IMR-90 (cell line): ENCODE measurements around the gene CXorf65. TPM values are rescaled to one million over a fixed set of nuclear protein-coding genes. Genes with fewer than 3 reads are reported as not detected.

Source experiments
- ATAC-seq: fragments of 200-7000 bp; cut with Tn5 transposase; 2 replicates; pipeline ENCODE4 v1.9.1; 2020; ENCODE audit warnings: low read depth, mild to moderate bottlenecking, moderate library complexity
- BruUV-seq: library from RNA; stranded (reverse); fragments of 400-500 nt; replicated peaks from 2 replicates; lab custom pipeline; 2021; lab: Mats Ljungman, UMichigan
- CTCF ChIA-PET: fragments of 300-600 bp; formaldehyde crosslinking; extraction: SDS; loops from one replicate; lab custom pipeline; 2021; ENCODE audit warnings: antibody characterized with exemption; lab: Yijun Ruan, JAX
- POLR2A ChIA-PET: fragments of 300-600 bp; sonication (Branson Sonifier 250); formaldehyde crosslinking; loops from one replicate; lab custom pipeline; 2022; ENCODE audit warnings: antibody characterized with exemption; ENCODE audit not compliant: unreplicated experiment; lab: Charles Lee
- DNase-seq: peaks from one replicate; pipeline ENCODE4 v3.0.0; 2013
- H2AFZ ChIP-seq: replicated peaks from 2 replicates; pipeline ENCODE3; 2013; ENCODE audit warnings: low read length, mild to moderate bottlenecking; ENCODE audit not compliant: poor library complexity
- H2AK5ac ChIP-seq: 2 replicates; pipeline ENCODE4 v1.6.1; 2013; ENCODE audit warnings: low read depth, low read length, inconsistent platforms
- H2AK9ac ChIP-seq: replicated peaks from 2 replicates; pipeline ENCODE3; 2013; ENCODE audit warnings: mild to moderate bottlenecking, low read depth, low read length, moderate library complexity; ENCODE audit not compliant: poor library complexity
- H2BK120ac ChIP-seq: 2 replicates; pipeline ENCODE4 v1.6.1; 2013; ENCODE audit warnings: low read depth, low read length, inconsistent platforms
- H2BK15ac ChIP-seq: 3 replicates; pipeline ENCODE4 v1.6.1; 2013; ENCODE audit warnings: low read depth, low read length, inconsistent platforms
- H2BK20ac ChIP-seq: 2 replicates; pipeline ENCODE4 v1.6.1; 2013; ENCODE audit warnings: low read depth, mild to moderate bottlenecking, inconsistent platforms, low read length, moderate library complexity
- H2BK5ac ChIP-seq: 2 replicates; pipeline ENCODE4 v1.6.1; 2013; ENCODE audit warnings: mild to moderate bottlenecking, low read depth, low read length, inconsistent platforms; ENCODE audit not compliant: poor library complexity, severe bottlenecking
- H3K14ac ChIP-seq: replicated peaks from 2 replicates; pipeline ENCODE4 v1.6.1; 2013; ENCODE audit warnings: low read depth, low read length, inconsistent platforms
- H3K18ac ChIP-seq: 2 replicates; pipeline ENCODE4 v1.6.1; 2013; ENCODE audit warnings: low read depth, low read length, control low read depth
- H3K23ac ChIP-seq: 2 replicates; pipeline ENCODE4 v1.6.1; 2013; ENCODE audit warnings: low read depth, low read length, inconsistent platforms
- H3K27ac ChIP-seq: 2 replicates; pipeline ENCODE4 v1.5.1; 2013; ENCODE audit warnings: mild to moderate bottlenecking, control low read depth, low read length; ENCODE audit not compliant: insufficient read depth
- H3K27me3 ChIP-seq: 2 replicates; pipeline ENCODE4 v1.6.1; 2013; ENCODE audit warnings: low read length; ENCODE audit not compliant: control insufficient read depth, insufficient read depth
- H3K36me3 ChIP-seq: 2 replicates; pipeline ENCODE4 v1.6.1; 2013; ENCODE audit warnings: low read length, mixed read lengths; ENCODE audit not compliant: control insufficient read depth, insufficient read depth
- H3K4ac ChIP-seq: 2 replicates; pipeline ENCODE4 v1.6.1; 2013; ENCODE audit warnings: low read depth, low read length, inconsistent platforms
- H3K4me1 ChIP-seq: 2 replicates; pipeline ENCODE4 v1.6.1; 2013; ENCODE audit warnings: low read length, mixed read lengths; ENCODE audit not compliant: control insufficient read depth, insufficient read depth
- H3K4me2 ChIP-seq: 2 replicates; pipeline ENCODE4 v1.6.1; 2013; ENCODE audit warnings: low read depth, mild to moderate bottlenecking, control low read depth, low read length, moderate library complexity
- H3K4me3 ChIP-seq: 2 replicates; pipeline ENCODE4 v1.5.1; 2013; ENCODE audit warnings: low read depth, mild to moderate bottlenecking, control low read depth, low read length, moderate library complexity; ENCODE audit not compliant: insufficient read depth
- H3K56ac ChIP-seq: 2 replicates; pipeline ENCODE4 v1.6.1; 2013; ENCODE audit warnings: low read length, inconsistent platforms; ENCODE audit not compliant: insufficient read depth; ENCODE audit errors: extremely low read depth
- H3K79me1 ChIP-seq, 2 experiments: 2 replicates each; pipeline ENCODE4 v1.6.1; 2013; ENCODE audit warnings: low read length in 2 of 2, inconsistent platforms in 1 of 2, low read depth in 1 of 2
- H3K9ac ChIP-seq: 2 replicates; pipeline ENCODE4 v1.6.1; 2013; ENCODE audit warnings: low read depth, low read length, control low read depth
- H3K9me1 ChIP-seq: 2 replicates; pipeline ENCODE4 v1.6.1; 2013; ENCODE audit warnings: low read length, inconsistent platforms; ENCODE audit not compliant: insufficient read depth
- H3K9me3 ChIP-seq: 2 replicates; pipeline ENCODE4 v1.6.1; 2013; ENCODE audit warnings: low read length; ENCODE audit not compliant: control insufficient read depth, insufficient read depth
- H4K20me1 ChIP-seq: 2 replicates; pipeline ENCODE4 v1.6.1; 2013; ENCODE audit warnings: low read length, inconsistent platforms; ENCODE audit not compliant: insufficient read depth
- H4K5ac ChIP-seq: 2 replicates; pipeline ENCODE4 v1.6.1; 2013; ENCODE audit warnings: mild to moderate bottlenecking, low read depth, low read length, control low read depth
- H4K8ac ChIP-seq, 2 experiments: 2 replicates each; pipeline ENCODE4 v1.6.1; 2013; ENCODE audit warnings: low read depth in 2 of 2, low read length in 2 of 2, control low read depth in 1 of 2, inconsistent platforms in 1 of 2
- H4K91ac ChIP-seq: 2 replicates; pipeline ENCODE4 v1.6.1; 2013; ENCODE audit warnings: low read depth, low read length, inconsistent platforms; ENCODE audit not compliant: insufficient read depth
- BHLHE40 ChIP-seq: fragments of 150-350 bp; IDR thresholded peaks from 2 replicates; pipeline ENCODE4 v1.6.1; 2016; ENCODE audit warnings: mild to moderate bottlenecking, low read depth, low read length
- CEBPB ChIP-seq: IDR thresholded peaks from 2 replicates; pipeline ENCODE4 v1.6.1; 2012; ENCODE audit warnings: low read depth, low read length, improper control_type of control experiment
- CHD1 ChIP-seq: IDR thresholded peaks from 2 replicates; pipeline ENCODE4 v1.6.1; 2012; ENCODE audit warnings: low read depth, low read length, improper control_type of control experiment
- MAFK ChIP-seq: IDR thresholded peaks from 2 replicates; pipeline ENCODE4 v1.6.1; 2012; ENCODE audit warnings: low read depth, low read length, improper control_type of control experiment
- MAZ ChIP-seq: IDR thresholded peaks from 2 replicates; pipeline ENCODE4 v1.6.1; 2012; ENCODE audit warnings: low read depth, mild to moderate bottlenecking, low read length, improper control_type of control experiment, moderate library complexity, borderline replicate concordance
- NFE2L2 ChIP-seq: fragments of 150-350 bp; IDR thresholded peaks from 2 replicates; pipeline ENCODE4 v1.6.1; 2016; ENCODE audit warnings: low read depth, mild to moderate bottlenecking, low read length
- RAD21 ChIP-seq: IDR thresholded peaks from 2 replicates; pipeline ENCODE4 v1.6.1; 2012; ENCODE audit warnings: low read length, improper control_type of control experiment
- RFX5 ChIP-seq: IDR thresholded peaks from 2 replicates; pipeline ENCODE4 v1.8.0; 2012; ENCODE audit warnings: low read depth, mild to moderate bottlenecking, low read length, moderate library complexity
- WGBS, 2 experiments: methylation state at CpG; one replicate each; pipeline versions ENCODE4 v1.1.5 to v1.1.7; 2013; ENCODE audit warnings: missing lambda C conversion rate in 2 of 2; ENCODE audit not compliant: insufficient read length in 1 of 2; ENCODE audit errors: extremely low coverage in 2 of 2; 5-methylcytosine and 5-hydroxymethylcytosine counted together
- dilution Hi-C: fragments of 300-500 bp; cut with HindIII; formaldehyde crosslinking; loops from one replicate; pipeline ENCODE4 v1.14.3; 2018; ENCODE audit warnings: low sequenced_read_pairs; ENCODE audit not compliant: unreplicated experiment
- in situ Hi-C: fragments of 300-500 bp; cut with MboI; formaldehyde crosslinking; loops from 3 replicates; pipeline ENCODE4 v1.14.3; 2019; ENCODE audit warnings: low sequenced_read_pairs, inconsistent platforms, mixed read lengths
- intact Hi-C: fragments of 100-400 bp; cut with micrococcal nuclease; formaldehyde crosslinking; loops from 2 replicates; pipeline ENCODE4 v1.10.0; 2022
- polyA plus RNA-seq, 3 experiments: library from polyadenylated mRNA; depleted of rRNA; stranded (reverse); fragments of >200 nt; gene quantifications; 2 replicates each; pipeline ENCODE4 v1.2.3, GENCODE V29; 2012; ENCODE audit warnings: low replicate concordance in 1 of 3
- total RNA-seq: library from RNA; depleted of rRNA; stranded (reverse); fragments of >200 nt; gene quantifications from 2 replicates; pipeline ENCODE4 v1.2.3, GENCODE V29; 2012
- TF ChIP-seq, protein P1 (sequence below): fragments of 150-350 bp; IDR thresholded peaks from 2 replicates; pipeline ENCODE4 v1.6.1; 2016; ENCODE audit warnings: low read depth, mild to moderate bottlenecking, low read length, moderate library complexity, borderline replicate concordance
- TF ChIP-seq, protein P2 (sequence below): conservative IDR thresholded peaks from 2 replicates; pipeline ENCODE4 v1.5.1; 2012; ENCODE audit warnings: mild to moderate bottlenecking, low read depth, low read length, improper control_type of control experiment
- TF ChIP-seq, protein P3 (sequence below): fragments of 150-350 bp; IDR thresholded peaks from 2 replicates; pipeline ENCODE4 v1.6.1; 2017; ENCODE audit warnings: mild to moderate bottlenecking, antibody characterized with exemption, low read length, low read depth

CXorf65 gene
- total and polyA plus RNA-seq, 2 of the 4 experiments (the other 2 are of a cell fraction): not detected

DNA sequence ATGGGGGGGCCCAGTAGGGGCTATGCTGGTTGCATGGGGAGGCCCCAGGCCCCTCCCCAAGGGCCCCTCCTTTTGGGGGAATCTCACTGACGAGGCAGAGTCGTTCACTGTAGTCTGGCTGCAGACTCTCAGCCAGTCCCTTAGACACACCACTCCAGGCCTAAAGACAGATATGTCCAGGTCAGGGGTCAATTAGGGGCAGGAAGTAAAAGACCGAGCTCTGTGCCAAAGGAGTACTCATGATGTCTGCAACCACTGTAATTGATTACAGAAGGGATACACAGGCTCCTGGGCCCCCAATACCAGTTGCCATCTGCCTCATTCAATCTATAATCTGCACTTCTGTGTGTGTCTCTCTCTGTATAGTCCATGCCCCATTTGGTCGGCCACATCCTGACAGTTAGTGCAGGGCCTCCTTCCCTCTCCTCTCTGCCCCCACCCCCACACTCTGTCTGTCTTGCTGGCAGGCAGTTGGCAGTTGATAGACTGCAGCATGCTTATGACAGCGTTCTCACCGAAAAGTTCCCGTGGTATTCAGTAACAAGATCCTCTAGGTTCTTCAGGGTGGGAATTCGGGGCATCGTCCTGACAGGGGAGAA, 1.3 kb upstream of the CXorf65 start:
- Histone ChIP-seq H3K9ac (no peak overlapping the region), H3K27me3 (peaks cover 19% of the 10 kb centered on the region), H2AK9ac (no peak overlapping the region), H3K18ac (no peak overlapping the region), H4K5ac (no peak overlapping the region), H2BK20ac (no peak overlapping the region), H3K4me3 (no peak overlapping the region), H3K56ac (no peak overlapping the region), H4K8ac (no peak overlapping the region), H4K91ac (no peak overlapping the region), H3K36me3 (no peaks in the 10 kb centered on the region), H3K14ac (no peak overlapping the region), H2BK5ac (no peak overlapping the region), H2BK120ac (no peak overlapping the region), H3K27ac (no peak overlapping the region), H3K4me2 (no peak overlapping the region), H2BK15ac (no peak overlapping the region), H2AFZ (no peak overlapping the region), H3K9me1 (no peaks in the 10 kb centered on the region), H3K23ac (no peak overlapping the region), H2AK5ac (no peak overlapping the region), H3K79me1 (no peaks in the 10 kb centered on the region), H3K9me3 (no peaks in the 10 kb centered on the region), H4K20me1 (no peaks in the 10 kb centered on the region), H3K4me1 (no peaks in the 10 kb centered on the region), H3K4ac (no peak overlapping the region)
- POLR2A ChIA-PET: no interaction called here
- dilution Hi-C loops (no loop called here), in situ Hi-C loops (no loop called here), intact Hi-C loops (no loop called here)
- DNase-seq (no peak), ATAC-seq (no peak)
- no CpG with 5 or more reads among the region's 9 CpGs for WGBS, 2 experiments
- CTCF ChIA-PET: no interaction called here
- TF ChIP-seq MAFK (no peak), RAD21 (no peak), BHLHE40 (no peak), NFE2L2 (no peak), RFX5 (no peak), CEBPB (no peak), CHD1 (no peak), MAZ (no peak)
- TF ChIP-seq, protein P1, sequence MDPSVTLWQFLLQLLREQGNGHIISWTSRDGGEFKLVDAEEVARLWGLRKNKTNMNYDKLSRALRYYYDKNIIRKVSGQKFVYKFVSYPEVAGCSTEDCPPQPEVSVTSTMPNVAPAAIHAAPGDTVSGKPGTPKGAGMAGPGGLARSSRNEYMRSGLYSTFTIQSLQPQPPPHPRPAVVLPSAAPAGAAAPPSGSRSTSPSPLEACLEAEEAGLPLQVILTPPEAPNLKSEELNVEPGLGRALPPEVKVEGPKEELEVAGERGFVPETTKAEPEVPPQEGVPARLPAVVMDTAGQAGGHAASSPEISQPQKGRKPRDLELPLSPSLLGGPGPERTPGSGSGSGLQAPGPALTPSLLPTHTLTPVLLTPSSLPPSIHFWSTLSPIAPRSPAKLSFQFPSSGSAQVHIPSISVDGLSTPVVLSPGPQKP: no peak
- TF ChIP-seq, protein P2, sequence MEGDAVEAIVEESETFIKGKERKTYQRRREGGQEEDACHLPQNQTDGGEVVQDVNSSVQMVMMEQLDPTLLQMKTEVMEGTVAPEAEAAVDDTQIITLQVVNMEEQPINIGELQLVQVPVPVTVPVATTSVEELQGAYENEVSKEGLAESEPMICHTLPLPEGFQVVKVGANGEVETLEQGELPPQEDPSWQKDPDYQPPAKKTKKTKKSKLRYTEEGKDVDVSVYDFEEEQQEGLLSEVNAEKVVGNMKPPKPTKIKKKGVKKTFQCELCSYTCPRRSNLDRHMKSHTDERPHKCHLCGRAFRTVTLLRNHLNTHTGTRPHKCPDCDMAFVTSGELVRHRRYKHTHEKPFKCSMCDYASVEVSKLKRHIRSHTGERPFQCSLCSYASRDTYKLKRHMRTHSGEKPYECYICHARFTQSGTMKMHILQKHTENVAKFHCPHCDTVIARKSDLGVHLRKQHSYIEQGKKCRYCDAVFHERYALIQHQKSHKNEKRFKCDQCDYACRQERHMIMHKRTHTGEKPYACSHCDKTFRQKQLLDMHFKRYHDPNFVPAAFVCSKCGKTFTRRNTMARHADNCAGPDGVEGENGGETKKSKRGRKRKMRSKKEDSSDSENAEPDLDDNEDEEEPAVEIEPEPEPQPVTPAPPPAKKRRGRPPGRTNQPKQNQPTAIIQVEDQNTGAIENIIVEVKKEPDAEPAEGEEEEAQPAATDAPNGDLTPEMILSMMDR: no peak
- TF ChIP-seq, protein P3, sequence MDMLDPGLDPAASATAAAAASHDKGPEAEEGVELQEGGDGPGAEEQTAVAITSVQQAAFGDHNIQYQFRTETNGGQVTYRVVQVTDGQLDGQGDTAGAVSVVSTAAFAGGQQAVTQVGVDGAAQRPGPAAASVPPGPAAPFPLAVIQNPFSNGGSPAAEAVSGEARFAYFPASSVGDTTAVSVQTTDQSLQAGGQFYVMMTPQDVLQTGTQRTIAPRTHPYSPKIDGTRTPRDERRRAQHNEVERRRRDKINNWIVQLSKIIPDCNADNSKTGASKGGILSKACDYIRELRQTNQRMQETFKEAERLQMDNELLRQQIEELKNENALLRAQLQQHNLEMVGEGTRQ: no peak
- no TSS peak for BruUV-seq
